ENCODE data around the gene CCDC184.
"Not testable (repeated sequence)": the region's sequence is repeated elsewhere in the genome, so short reads cannot be mapped to it uniquely, and the experiment has no call there.

The CCDC184 gene

DNA sequence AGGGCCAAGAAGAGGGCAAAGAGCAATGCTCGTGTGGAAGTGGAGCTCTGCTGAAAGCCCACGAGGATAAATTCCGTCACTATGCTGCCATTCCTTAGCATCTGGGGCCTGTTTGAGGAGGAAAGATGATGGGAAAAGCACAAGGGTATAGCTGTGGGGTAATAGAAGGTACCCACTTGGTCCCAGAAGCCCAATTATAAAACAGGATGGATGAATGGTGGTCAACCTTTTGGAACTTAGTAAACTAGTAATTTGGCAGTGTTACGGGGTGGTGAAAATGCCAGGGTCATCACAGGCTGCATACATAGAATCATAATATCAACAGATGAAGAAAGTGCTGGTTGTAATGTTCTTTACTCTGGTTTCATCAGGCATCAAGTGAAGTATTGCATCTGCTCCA lies 19.7 kb downstream of the CCDC184 start, which contains the start of gene OR10AD1:
TSS of gene OR10AD1 (minus strand) at position 101 of the 400 bp plus-strand sequence. CDS start at position 101, 0 bp downstream.
- no peak for DNase-seq (ENCODE audit: low read depth)

DNA sequence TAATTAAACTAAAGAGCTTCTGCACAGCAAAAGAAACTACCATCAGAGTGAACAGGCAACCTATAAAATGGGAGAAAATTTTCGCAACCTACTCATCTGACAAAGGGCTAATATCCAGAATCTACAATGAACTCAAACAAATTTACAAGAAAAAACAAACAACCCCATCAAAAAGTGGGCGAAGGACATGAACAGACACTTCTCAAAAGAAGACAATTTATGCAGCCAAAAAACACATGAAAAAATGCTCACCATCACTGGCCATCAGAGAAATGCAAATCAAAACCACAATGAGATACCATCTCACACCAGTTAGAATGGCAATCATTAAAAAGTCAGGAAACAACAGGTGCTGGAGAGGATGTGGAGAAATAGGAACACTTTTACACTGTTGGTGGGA lies 26.1 kb downstream of the CCDC184 start:
- not testable (repeated sequence) for DNase-seq (ENCODE audit: low read depth)

DNA sequence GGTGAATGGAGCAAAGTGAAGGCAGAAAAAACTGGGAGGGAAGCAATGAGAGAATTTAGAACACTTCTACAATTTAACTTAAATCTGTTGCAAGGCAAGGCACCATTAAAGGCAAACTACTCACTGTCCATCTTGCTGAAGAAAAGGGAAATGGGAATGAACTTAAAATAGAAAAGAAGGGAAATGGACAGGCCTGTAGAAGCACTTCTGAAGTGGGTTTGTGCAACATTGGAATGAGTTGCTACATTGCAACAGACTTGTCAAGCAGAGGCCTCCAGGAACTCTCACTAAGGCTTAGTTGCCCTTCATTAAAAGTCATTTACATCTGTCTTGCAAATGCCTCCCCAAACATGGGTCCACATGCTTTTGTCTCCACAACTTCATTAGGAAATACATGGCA lies 33.3 kb downstream of the CCDC184 start:
- DNase-seq (ENCODE audit: low read depth): no peak

DNA sequence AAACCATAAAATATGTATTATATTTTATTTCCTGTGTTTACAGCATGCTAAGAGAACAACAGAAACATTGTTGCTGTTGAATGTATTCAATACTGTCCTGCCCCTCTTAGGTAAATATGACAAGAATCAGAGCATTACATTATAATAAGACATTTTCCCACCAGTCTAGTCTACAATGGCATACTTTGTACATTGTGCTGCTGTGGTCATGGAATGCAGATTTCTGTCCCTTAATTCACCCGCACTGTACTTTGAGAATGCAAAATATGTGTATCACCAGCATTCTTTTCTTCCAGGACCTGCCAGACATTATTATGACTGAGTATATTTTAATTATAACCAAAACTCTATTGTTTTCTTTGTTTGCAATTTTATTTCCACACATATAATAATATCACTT lies 36.2 kb downstream of the CCDC184 start:
- no peak for DNase-seq (ENCODE audit: low read depth)

DNA sequence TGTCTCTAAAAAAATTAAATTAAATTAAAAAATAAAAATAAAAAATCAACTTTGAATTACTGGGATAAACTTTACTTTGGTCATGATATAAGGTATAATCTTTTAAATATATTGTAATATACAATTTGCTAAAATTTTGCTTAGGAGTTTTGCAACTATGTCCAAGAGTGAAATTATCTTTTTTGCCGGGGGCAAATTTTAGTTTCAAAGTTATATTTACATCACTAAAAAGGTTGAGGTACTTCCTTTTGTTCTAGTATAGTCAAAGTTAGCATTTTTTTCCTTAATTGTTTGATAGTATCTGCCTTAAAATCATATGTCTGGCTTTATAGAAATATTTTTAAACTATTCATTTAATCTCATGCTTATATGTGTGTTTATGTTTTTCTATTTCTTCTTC lies 37.3 kb downstream of the CCDC184 start:
- DNase-seq (ENCODE audit: low read depth): no peak

DNA sequence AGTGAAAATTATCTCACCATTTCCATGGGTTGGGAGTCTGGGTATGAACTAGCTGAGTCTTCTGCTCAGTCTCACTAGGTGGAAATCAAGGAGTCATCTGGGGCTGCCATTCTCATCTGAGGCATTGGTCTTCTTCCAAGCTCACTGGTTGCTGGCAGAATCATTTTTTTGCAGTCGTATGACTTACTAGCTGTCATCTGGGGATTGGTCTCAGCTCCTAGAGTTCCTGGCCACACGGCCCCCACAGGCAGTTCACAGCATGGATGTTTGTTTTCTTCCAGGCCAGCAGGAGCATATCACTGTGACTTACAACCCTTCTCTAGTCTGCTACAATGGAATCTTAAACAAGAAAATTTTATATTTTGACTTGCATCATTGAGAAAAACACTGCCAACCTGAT lies 38.2 kb downstream of the CCDC184 start:
- DNase-seq (ENCODE audit: low read depth): no peak

DNA sequence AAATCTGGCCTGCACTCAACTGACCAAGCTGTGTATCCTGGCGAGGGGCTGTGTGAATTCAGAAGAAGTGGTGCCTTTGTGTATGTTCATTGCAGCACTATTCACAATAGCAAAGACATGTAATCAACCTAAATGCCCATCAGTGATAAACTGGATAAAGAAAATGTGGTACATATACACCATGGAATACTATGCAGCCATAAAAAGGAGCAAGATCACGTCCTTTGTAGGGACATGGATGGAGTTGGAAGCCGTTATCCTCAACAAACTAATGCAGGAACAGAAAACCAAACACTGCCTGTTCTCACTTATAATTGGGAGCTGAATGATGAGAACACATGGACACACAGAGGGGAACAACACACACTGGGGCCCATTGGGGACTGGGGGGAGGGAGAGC lies 41.1 kb downstream of the CCDC184 start:
- not testable (repeated sequence) for DNase-seq (ENCODE audit: low read depth)

DNA sequence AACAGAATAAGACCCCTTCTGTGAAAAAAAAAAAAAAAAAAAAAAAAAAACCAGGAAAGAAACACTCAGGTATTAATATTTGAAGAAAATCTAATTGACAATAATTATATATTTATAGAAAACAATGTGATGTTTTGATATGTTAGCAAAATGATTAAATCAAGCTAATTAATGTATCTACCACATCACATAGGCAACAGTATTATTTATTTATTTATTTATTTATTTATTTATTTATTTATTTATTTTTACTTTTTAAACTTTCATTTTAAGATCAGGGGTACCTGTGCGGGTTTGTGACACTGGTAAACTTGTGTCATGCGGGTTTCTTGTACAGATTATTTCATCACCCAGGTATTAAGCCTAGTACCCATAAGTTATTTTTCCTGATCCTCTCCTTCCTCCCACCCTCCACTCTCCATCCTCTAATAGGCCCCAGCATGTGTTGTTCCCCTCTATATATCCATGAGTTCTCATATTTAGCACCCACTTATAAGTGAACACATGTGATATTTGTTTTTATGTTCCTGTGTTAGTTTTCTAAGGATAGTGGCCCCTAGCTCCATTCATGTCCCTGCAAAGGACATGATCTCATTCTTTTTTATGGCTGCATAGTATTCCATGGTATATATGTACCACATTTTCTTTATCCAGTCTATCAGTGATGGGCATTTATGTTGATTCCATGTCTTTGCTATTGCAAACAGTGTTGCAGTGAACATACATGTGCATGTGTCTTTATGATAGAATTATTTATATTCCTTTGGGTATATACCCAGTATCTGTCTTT lies 47.9 kb downstream of the CCDC184 start:
- DNase-seq (ENCODE audit: low read depth): not testable (repeated sequence)

Measured in GM04504 (cell line).